Ovary (tissue), 9 donors: ENCODE measurements around the gene WWOX. TPM values are rescaled to one million over a fixed set of nuclear protein-coding genes. Genes with fewer than 3 reads are reported as not detected.

ENCODE experiments used
- DNase-seq, 5 donors: peaks; one replicate each; pipeline ENCODE4 v3.0.0-alpha.2; 2019 to 2020
- H3K27ac ChIP-seq, 2 donors: fragments of 200-600 bp; one replicate each; pipeline versions ENCODE4 v1.5.1 to v1.8.0; 2019 to 2022
- H3K27me3 ChIP-seq: fragments of 200-600 bp; one replicate; pipeline ENCODE4 v1.8.0; 2022
- H3K36me3 ChIP-seq: fragments of 200-600 bp; sonication (generic); one replicate; pipeline ENCODE4 v1.5.1; 2019
- H3K4me1 ChIP-seq: one replicate; pipeline ENCODE4 v1.8.1; 2013; ENCODE audit warnings: mild to moderate bottlenecking, moderate library complexity; ENCODE audit not compliant: insufficient read depth
- H3K4me3 ChIP-seq: fragments of 200-600 bp; sonication (generic); one replicate; pipeline ENCODE4 v1.5.1; 2017
- H3K9me3 ChIP-seq, 2 donors: fragments of 200-600 bp in 1 of 2; sonication (generic) in 1 of 2; one replicate each; pipeline versions ENCODE4 v1.5.1 to v1.8.1; 2013 to 2019; ENCODE audit warnings: mild to moderate bottlenecking in 1 of 2, moderate library complexity in 1 of 2
- EP300 ChIP-seq: sonication (generic); formaldehyde crosslinking; IDR thresholded peaks from one replicate; pipeline ENCODE4 v1.6.1; 2017; ENCODE audit warnings: antibody characterized with exemption
- POLR2A ChIP-seq: fragments of 450-650 bp; IDR thresholded peaks from one replicate; pipeline ENCODE4 v1.6.1; 2017; ENCODE audit warnings: antibody characterized with exemption, mild to moderate bottlenecking, moderate library complexity
- WGBS, 3 donors: extraction: QIAGEN DNeasy Blood & Tissue Kit in 1 of 3; methylation state at CpG; one replicate each; pipeline versions ENCODE4 v1.1.5 to v1.1.7; 2013 to 2017; 5-methylcytosine and 5-hydroxymethylcytosine counted together
- intact Hi-C, 4 donors: fragments of 100-400 bp; cut with DNase I; formaldehyde crosslinking; loops; one replicate each; pipeline versions ENCODE4 v1.11.0 to v1.15.1; 2022 to 2023
- polyA plus RNA-seq, 2 donors: library from polyadenylated mRNA; stranded (reverse); fragments of 200-250 nt in 1 of 2; fragments of 350-450 nt in 1 of 2; fragmentation: Illumina TruSeq in 1 of 2; extraction: RNeasy Lipid Tissue Mini Kit (QIAGEN cat#74804) in 1 of 2; gene quantifications; one replicate each; pipeline ENCODE4 v1.2.3, GENCODE V29; 2013 to 2014
- total RNA-seq, 7 donors: library from RNA; depleted of rRNA in 2 of 7; stranded (reverse); fragments of >200 nt in 2 of 7; fragmentation: NEBNext Ultra II Directional in 3 of 7; extraction: Animal tissue kit (Norgen Biotek cat#: 25700) in 3 of 7; gene quantifications; one replicate each; pipeline versions ENCODE4 v1.1.0 to v1.2.4, GENCODE V29; 2016 to 2023
- TF ChIP-seq, protein P1 (sequence below), 3 donors: fragments of 450-650 bp in 2 of 3; fragments of 200-600 bp in 1 of 3; IDR thresholded peaks; one replicate each; pipeline versions ENCODE4 v1.5.1 to v1.8.0; 2016 to 2022; ENCODE audit warnings: antibody characterized with exemption in 3 of 3, mild to moderate bottlenecking in 1 of 3
- donor health status: DM: no; HTN: no; CAD: no; lungs with moderate emphysema.
- donor health status: DM: no; HTN: no; CAD: no.
- donor health status: Bipolar disorder and iron deficiency.
- donor health status: DM: yes; HTN: yes; CAD: no.
- donor health status: DM: no; HTN: no; CAD: no.
- donor health status: DM: yes; HTN: yes; CAD: no.

The WWOX gene
- total and polyA plus RNA-seq, 9 donors: 11.0 to 40.5 (median 25.2) TPM

DNA sequence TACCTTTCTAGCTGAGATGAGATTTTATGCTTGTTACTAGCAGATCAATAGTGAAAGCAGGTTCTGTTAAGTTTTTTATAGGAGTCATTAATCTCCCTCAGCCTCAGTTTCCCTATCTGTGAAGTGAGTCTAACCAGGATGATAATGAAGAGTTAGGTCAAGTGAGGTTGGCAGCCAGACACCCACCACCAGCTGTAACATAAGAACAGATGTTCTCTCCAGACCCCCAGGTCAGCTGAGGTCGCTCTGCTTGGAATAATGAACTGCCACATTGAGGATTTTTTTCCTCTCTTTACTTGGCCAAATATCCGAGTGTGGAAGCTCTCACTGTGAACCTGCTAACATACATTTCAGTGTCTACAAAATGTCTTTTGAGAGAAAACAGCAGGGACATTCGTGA, 389.6 kb downstream of the WWOX start:
- WGBS, 3 donors: 40 to 49% (median 46%) methylated on average over 3 of the region's 3 CpGs
- H3K4me1 ChIP-seq: peaks cover 7% of the 10 kb centered on the region
- H3K27ac ChIP-seq: no peak overlapping the region
- intact Hi-C loops: no loop called here
- no peak for TF ChIP-seq EP300
- TF ChIP-seq POLR2A: no peak
- TF ChIP-seq, protein P1, sequence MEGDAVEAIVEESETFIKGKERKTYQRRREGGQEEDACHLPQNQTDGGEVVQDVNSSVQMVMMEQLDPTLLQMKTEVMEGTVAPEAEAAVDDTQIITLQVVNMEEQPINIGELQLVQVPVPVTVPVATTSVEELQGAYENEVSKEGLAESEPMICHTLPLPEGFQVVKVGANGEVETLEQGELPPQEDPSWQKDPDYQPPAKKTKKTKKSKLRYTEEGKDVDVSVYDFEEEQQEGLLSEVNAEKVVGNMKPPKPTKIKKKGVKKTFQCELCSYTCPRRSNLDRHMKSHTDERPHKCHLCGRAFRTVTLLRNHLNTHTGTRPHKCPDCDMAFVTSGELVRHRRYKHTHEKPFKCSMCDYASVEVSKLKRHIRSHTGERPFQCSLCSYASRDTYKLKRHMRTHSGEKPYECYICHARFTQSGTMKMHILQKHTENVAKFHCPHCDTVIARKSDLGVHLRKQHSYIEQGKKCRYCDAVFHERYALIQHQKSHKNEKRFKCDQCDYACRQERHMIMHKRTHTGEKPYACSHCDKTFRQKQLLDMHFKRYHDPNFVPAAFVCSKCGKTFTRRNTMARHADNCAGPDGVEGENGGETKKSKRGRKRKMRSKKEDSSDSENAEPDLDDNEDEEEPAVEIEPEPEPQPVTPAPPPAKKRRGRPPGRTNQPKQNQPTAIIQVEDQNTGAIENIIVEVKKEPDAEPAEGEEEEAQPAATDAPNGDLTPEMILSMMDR (IDR thresholded peaks at IDR 0.05): no peak
- no peaks in the 10 kb centered on the region for H3K36me3 ChIP-seq
- H3K9me3 ChIP-seq: no peaks in the 10 kb centered on the region
- DNase-seq: no peak
- H3K4me3 ChIP-seq: no peak overlapping the region
- H3K27me3 ChIP-seq: no peaks in the 10 kb centered on the region

DNA sequence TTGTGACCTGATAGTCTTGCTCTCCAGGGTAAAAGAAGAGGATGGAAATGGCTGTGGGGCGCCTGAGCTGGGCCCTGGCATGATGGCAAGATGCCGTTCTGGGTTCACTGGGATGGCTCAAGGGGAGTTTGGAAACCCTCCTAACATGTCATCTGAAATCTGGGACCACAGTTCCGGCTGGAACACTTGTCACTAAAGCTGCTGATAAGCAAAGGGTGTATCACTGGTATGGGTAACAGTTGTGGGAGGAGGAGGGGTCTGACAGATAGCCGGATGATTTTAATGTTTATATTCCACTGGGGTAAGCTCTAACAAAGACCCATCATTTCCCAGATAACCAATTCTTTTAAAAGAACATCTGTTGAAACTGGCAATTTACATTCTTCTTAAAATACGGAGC, 390.2 kb downstream of the WWOX start:
- TF ChIP-seq, protein P1 (IDR thresholded peaks at IDR 0.05): no peak
- TF ChIP-seq POLR2A: no peak
- no peak for TF ChIP-seq EP300
- Histone ChIP-seq H3K4me3 (no peak overlapping the region), H3K27ac (no peak overlapping the region), H3K36me3 (no peaks in the 10 kb centered on the region), H3K9me3 (no peaks in the 10 kb centered on the region), H3K4me1 (peaks cover 7% of the 10 kb centered on the region), H3K27me3 (no peaks in the 10 kb centered on the region)
- 33 to 57% (median 41%) methylated on average over 5 of the region's 5 CpGs for WGBS, 3 donors
- no peak for DNase-seq
- intact Hi-C loops: no loop called here

DNA sequence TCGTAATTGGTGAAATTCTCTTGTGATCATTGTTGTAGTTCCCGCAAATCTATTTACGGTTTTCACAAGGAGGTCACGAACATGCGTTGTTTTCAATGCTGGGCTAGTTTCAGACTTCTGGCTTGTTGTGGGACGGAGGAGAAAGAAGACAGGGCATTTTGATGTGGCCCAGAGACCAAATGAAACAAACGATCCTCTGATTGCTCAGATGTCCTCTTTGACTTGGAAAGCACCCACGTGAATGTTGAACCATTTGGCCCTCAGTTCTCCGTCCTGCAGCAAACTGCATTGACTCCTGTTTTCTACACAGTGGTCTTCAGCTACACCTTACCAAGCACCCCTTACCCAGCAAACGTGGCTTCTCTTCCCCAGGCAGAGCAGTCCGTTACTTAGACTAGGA, 391.0 kb downstream of the WWOX start:
- no peak for DNase-seq
- peaks cover 7% of the 10 kb centered on the region for H3K4me1 ChIP-seq
- H3K27ac ChIP-seq: no peak overlapping the region
- TF ChIP-seq POLR2A (no peak), EP300 (no peak)
- TF ChIP-seq, protein P1 (IDR thresholded peaks at IDR 0.05): no peak
- no peaks in the 10 kb centered on the region for H3K9me3 ChIP-seq
- H3K27me3 ChIP-seq: no peaks in the 10 kb centered on the region
- 81 to 92% (median 89%) methylated on average over 11 of the region's 11 CpGs for WGBS, 3 donors
- H3K4me3 ChIP-seq: no peak overlapping the region
- intact Hi-C loops: no loop called here
- no peaks in the 10 kb centered on the region for H3K36me3 ChIP-seq

DNA sequence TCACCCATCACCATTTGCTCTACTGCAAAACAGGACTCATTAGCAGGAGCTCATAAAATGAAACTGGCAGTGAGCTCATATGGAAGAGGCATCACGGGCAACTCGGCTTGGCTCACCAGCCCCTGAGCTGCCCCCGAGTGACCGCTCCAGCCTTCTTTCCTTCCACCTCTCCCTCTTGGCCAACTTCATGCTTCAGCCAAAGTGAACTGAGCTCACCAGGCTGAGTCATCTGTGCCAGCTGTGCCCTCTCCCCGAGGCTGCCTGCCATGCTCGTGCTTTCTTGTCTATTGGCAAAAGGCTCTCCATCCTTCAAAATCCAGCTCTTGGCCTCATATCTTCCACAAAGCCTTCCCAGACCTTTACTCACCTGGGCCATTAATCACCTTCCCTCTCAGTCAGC, 391.4 kb downstream of the WWOX start:
- WGBS, 3 donors: 90 to 96% (median 94%) methylated on average over 6 of the region's 6 CpGs
- Histone ChIP-seq H3K27me3 (no peaks in the 10 kb centered on the region), H3K4me3 (no peak overlapping the region), H3K4me1 (peaks cover 7% of the 10 kb centered on the region), H3K27ac (no peak overlapping the region), H3K36me3 (no peaks in the 10 kb centered on the region), H3K9me3 (no peaks in the 10 kb centered on the region)
- TF ChIP-seq EP300 (no peak), POLR2A (no peak)
- TF ChIP-seq, protein P1 (IDR thresholded peaks at IDR 0.05): no peak
- intact Hi-C loops: no loop called here
- no peak for DNase-seq

DNA sequence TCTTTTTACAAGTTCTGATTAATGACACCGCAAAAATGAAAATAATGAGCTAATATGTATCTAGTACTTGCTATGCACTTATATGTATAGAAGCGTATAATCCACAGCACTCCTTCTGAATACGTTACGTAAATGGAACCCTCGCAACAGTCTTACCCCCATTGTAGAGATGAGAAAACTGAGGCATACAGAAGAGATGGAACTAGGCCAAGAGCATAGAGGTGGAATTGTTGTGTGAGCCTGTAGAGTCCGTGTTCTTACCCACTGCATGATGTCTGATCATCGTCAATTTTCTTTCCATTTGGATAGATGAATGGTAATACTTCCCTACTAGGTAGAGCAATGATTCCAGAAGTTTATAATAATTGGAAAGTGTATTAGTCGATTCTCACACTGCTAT, 394.1 kb downstream of the WWOX start:
- DNase-seq: no peak
- WGBS, 3 donors: 97 to 98% (median 97%) methylated on average over 8 of the region's 8 CpGs
- Histone ChIP-seq H3K4me1 (peaks cover 5% of the 10 kb centered on the region), H3K9me3 (no peaks in the 10 kb centered on the region), H3K27me3 (no peaks in the 10 kb centered on the region), H3K4me3 (no peak overlapping the region), H3K27ac (no peak overlapping the region), H3K36me3 (no peaks in the 10 kb centered on the region)
- intact Hi-C loops: no loop called here
- TF ChIP-seq POLR2A (no peak), EP300 (no peak)
- TF ChIP-seq, protein P1 (IDR thresholded peaks at IDR 0.05): no peak
